Tibial artery (tissue), 4 donors: ENCODE results near the gene GLRA3.

ENCODE experiments used
- DNase-seq, 2 donors: peaks; one replicate each; pipeline ENCODE4 v3.0.0-alpha.2; 2019
- H3K27ac ChIP-seq, 2 donors: fragments of 200-600 bp; sonication (generic) in 1 of 2; 1 replicate in 1 of 2; 2 replicates in 1 of 2; pipeline ENCODE4 v1.5.1; 2018 to 2019; ENCODE audit warnings: mild to moderate bottlenecking in 1 of 2
- H3K27me3 ChIP-seq, 2 donors: fragments of 200-600 bp; sonication (generic) in 1 of 2; one replicate each; pipeline versions ENCODE4 v1.5.1 to v1.6.0; 2016 to 2019
- H3K36me3 ChIP-seq, 3 donors: fragments of 200-600 bp; sonication (generic) in 2 of 3; one replicate each; pipeline ENCODE4 v1.5.1; 2016 to 2019; ENCODE audit warnings: mild to moderate bottlenecking in 2 of 3
- H3K4me1 ChIP-seq, 4 donors: fragments of 200-600 bp; sonication (generic) in 2 of 4; 1 replicate in 3 of 4; 2 replicates in 1 of 4; pipeline ENCODE4 v1.5.1; 2016 to 2019
- H3K4me3 ChIP-seq, 2 donors: fragments of 200-600 bp; sonication (generic) in 1 of 2; 1 replicate in 1 of 2; 2 replicates in 1 of 2; pipeline ENCODE4 v1.5.1; 2018 to 2019; ENCODE audit warnings: mild to moderate bottlenecking in 2 of 2
- H3K9me3 ChIP-seq, 3 donors: fragments of 200-600 bp; sonication (generic) in 1 of 3; one replicate each; pipeline ENCODE4 v1.5.1; 2016 to 2019
- intact Hi-C: fragments of 100-400 bp; cut with DNase I; formaldehyde crosslinking; loops from one replicate; pipeline ENCODE4 v1.15.0; 2023; ENCODE audit warnings: low total_unique reads
- TF ChIP-seq, protein P1 (sequence below), 2 experiments: fragments of 200-600 bp in 1 of 2; fragments of 450-650 bp in 1 of 2; IDR thresholded peaks; one replicate each; pipeline ENCODE4 v1.5.1; 2017 to 2019; ENCODE audit warnings: antibody characterized with exemption in 2 of 2, mild to moderate bottlenecking in 1 of 2, moderate library complexity in 1 of 2

Gene GLRA3

DNA sequence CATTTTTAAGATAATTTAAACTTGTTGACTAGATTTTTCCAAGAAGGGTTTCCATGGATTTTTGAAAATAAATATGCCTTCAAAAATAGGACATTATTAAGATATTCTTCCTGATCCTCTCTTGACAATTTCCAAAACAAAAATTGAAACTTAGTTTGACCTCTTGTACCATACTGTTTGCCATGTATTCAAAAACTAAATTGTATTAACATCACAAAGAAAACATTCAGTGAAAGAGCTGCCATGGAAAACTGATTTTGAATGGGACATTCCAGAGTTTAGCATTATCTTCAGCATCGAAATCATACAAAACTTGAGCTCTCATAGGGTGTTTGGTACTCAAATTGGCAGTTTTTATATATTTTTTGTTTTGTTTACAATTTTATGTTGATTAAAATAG, 238.7 kb downstream of the GLRA3 start:
- Histone ChIP-seq H3K36me3 (no peaks in the 10 kb centered on the region), H3K4me3 (no peak overlapping the region), H3K27ac (no peak overlapping the region), H3K9me3 (peaks cover 0 to 3% (median 0%) of the 10 kb centered on the region in 3 donors), H3K27me3 (no peaks in the 10 kb centered on the region), H3K4me1 (peaks cover 0 to 14% (median 5%) of the 10 kb centered on the region in 4 donors)
- no peak for DNase-seq
- TF ChIP-seq, protein P1, sequence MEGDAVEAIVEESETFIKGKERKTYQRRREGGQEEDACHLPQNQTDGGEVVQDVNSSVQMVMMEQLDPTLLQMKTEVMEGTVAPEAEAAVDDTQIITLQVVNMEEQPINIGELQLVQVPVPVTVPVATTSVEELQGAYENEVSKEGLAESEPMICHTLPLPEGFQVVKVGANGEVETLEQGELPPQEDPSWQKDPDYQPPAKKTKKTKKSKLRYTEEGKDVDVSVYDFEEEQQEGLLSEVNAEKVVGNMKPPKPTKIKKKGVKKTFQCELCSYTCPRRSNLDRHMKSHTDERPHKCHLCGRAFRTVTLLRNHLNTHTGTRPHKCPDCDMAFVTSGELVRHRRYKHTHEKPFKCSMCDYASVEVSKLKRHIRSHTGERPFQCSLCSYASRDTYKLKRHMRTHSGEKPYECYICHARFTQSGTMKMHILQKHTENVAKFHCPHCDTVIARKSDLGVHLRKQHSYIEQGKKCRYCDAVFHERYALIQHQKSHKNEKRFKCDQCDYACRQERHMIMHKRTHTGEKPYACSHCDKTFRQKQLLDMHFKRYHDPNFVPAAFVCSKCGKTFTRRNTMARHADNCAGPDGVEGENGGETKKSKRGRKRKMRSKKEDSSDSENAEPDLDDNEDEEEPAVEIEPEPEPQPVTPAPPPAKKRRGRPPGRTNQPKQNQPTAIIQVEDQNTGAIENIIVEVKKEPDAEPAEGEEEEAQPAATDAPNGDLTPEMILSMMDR (IDR thresholded peaks at IDR 0.05): no peak
- intact Hi-C loops: no loop called here
